Heart right ventricle (tissue), 16 donors: ENCODE measurements around the gene APOL6. TPM values are rescaled to one million over a fixed set of nuclear protein-coding genes. Genes with fewer than 3 reads are reported as not detected.

Source experiments
- ATAC-seq, 8 donors: fragments of 200-7000 bp; cut with Tn5 transposase; one replicate each; pipeline ENCODE4 v1.9.1; 2020; ENCODE audit warnings: mild to moderate bottlenecking in 8 of 8, moderate library complexity in 8 of 8, moderate number of reproducible peaks in 1 of 8
- DNase-seq, 2 donors: peaks; one replicate each; pipeline ENCODE4 v3.0.0-alpha.2; 2020
- H3K27ac ChIP-seq, 10 donors: fragments of 200-600 bp; sonication (generic) in 2 of 10; one replicate each; pipeline versions ENCODE4 v1.5.0 to v1.8.0; 2020 to 2022; ENCODE audit warnings: mild to moderate bottlenecking in 3 of 10
- H3K27me3 ChIP-seq, 7 donors: fragments of 200-600 bp; one replicate each; pipeline ENCODE4 v1.8.0; 2021 to 2022; ENCODE audit warnings: mild to moderate bottlenecking in 2 of 7
- H3K36me3 ChIP-seq, 9 donors: fragments of 200-600 bp; sonication (generic) in 1 of 9; one replicate each; pipeline versions ENCODE4 v1.5.0 to v1.8.0; 2020 to 2022; ENCODE audit warnings: mild to moderate bottlenecking in 2 of 9
- H3K4me1 ChIP-seq, 9 donors: fragments of 200-600 bp; sonication (generic) in 1 of 9; one replicate each; pipeline versions ENCODE4 v1.5.0 to v1.8.0; 2020 to 2022; ENCODE audit warnings: mild to moderate bottlenecking in 4 of 9
- H3K4me3 ChIP-seq, 10 donors: fragments of 200-600 bp; sonication (generic) in 2 of 10; one replicate each; pipeline versions ENCODE4 v1.5.0 to v1.8.0; 2020 to 2022; ENCODE audit warnings: mild to moderate bottlenecking in 7 of 10, moderate library complexity in 2 of 10
- H3K9me3 ChIP-seq, 11 donors: fragments of 200-600 bp in 10 of 11; sonication (generic) in 2 of 11; one replicate each; pipeline versions ENCODE4 v1.5.0 to v1.8.0; 2013 to 2022; ENCODE audit warnings: mild to moderate bottlenecking in 2 of 11, control low read depth in 1 of 11, moderate library complexity in 1 of 11
- WGBS, 2 donors: extraction: QIAGEN DNeasy Blood & Tissue Kit; methylation state at CpG; one replicate each; pipeline ENCODE4 v1.1.7; 2013; ENCODE audit warnings: inconsistent platforms in 1 of 2; 5-methylcytosine and 5-hydroxymethylcytosine counted together
- intact Hi-C, 10 donors: fragments of 100-400 bp; cut with DNase I; formaldehyde crosslinking; loops; one replicate each; pipeline versions ENCODE4 v1.11.1 to v1.14.2; 2022
- polyA plus RNA-seq, 2 donors: library from polyadenylated mRNA; stranded (reverse); fragments of 200-250 nt; gene quantifications; one replicate each; pipeline ENCODE4 v1.2.3, GENCODE V29; 2013
- total RNA-seq, 10 donors: library from RNA; stranded (reverse); fragmentation: NEBNext Ultra II Directional in 3 of 10; extraction: Animal tissue kit (Norgen Biotek cat#: 25700) in 3 of 10; gene quantifications; one replicate each; pipeline versions ENCODE4 v1.2.1 to v1.2.4, GENCODE V29; 2021 to 2023
- TF ChIP-seq, protein P1 (sequence below), 9 donors: fragments of 200-600 bp; sonication (generic) in 2 of 9; IDR thresholded peaks; one replicate each; pipeline versions ENCODE4 v1.5.0 to v1.8.0; 2021 to 2022; ENCODE audit warnings: antibody characterized with exemption in 9 of 9, mild to moderate bottlenecking in 5 of 9, moderate library complexity in 1 of 9
- donor health status: Arrhythmogenic right ventricular cardiomyopathy.
- donor health status: ischemic (EF 13 %, LVEDD 7.1; RV severe dilation, severe dysfunction).
- donor health status: healthy with polysubstance abuse.
- donor health status: DM: no; HTN: yes; CAD: no.
- donor health status: DM: no; HTN: no; CAD: no.
- donor health status: ischemic (EF 25% LVEDD 6.9; RV normal size, moderate dysfunction).
- donor health status: ischemic (EF 25% LVEDD 5.7; RV mildly dilated, moderate dysfunction).
- donor health status: healthy.
- donor health status: DM: yes; HTN: yes; CAD: no.
- donor health status: Ischemic cardiomyopathy.
- donor health status: ischemic (EF 35%, LVEDD 5.7; RV mildly dilated, moderate dysfunction).
- donor health status: nonischemic (EF 11% LVEDD 7.7; RV severe dilation, severe dysfunction).
- donor health status: DM: yes; HTN: yes; CAD: no.
- donor health status: PGD.
- donor health status: ischemic (EF 29% LVEDD 5.4; RV normal size, mild dysfunction).
- donor health status: nonischemic (EF 23%, LVEDD 6.1; RV moderate dilation, normal function).

Gene APOL6
- total and polyA plus RNA-seq, 12 donors: 1.7 to 51.9 (median 7.6) TPM

DNA sequence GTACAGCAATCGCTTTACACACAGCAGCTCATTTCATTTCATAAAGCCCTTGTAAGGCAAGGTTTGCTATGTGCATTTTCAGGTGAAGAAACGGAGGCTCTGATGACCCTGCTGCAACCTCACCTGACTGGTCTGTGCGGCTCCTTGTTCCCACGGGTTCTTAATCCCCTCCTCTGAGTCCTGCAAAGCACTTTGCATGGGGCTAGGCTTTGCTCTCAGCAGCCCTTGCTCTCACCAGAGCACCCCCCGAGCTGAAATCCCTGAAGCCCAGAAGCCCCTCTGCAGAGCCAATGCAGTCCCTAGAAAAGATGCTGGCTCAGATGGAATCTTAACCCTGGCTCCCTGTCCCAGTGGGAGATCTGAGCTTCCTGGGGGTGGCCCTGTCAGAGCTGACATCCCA lies 11.0 kb upstream of the APOL6 start:
- intact Hi-C loops: loop anchor here in 5 of 10 donors (5.0 to 10.0 kb wide), 5 partner anchors 98 to 288 kb away; no protein-coding TSS in a partner anchor
- H3K27me3 ChIP-seq: no peaks in the 10 kb centered on the region
- no peak for DNase-seq
- 86% methylated on average over 5 of the region's 5 CpGs for WGBS, 2 donors
- no peak overlapping the region for H3K4me3 ChIP-seq
- H3K9me3 ChIP-seq: no peaks in the 10 kb centered on the region
- ATAC-seq: no peak
- peak overlapping the region in 8 of 10 donors; percentile 74 to 91 (median 84) for H3K27ac ChIP-seq
- H3K36me3 ChIP-seq: no peaks in the 10 kb centered on the region
- peaks cover 9 to 55% (median 33%) of the 10 kb centered on the region in 9 donors for H3K4me1 ChIP-seq
- TF ChIP-seq, protein P1, sequence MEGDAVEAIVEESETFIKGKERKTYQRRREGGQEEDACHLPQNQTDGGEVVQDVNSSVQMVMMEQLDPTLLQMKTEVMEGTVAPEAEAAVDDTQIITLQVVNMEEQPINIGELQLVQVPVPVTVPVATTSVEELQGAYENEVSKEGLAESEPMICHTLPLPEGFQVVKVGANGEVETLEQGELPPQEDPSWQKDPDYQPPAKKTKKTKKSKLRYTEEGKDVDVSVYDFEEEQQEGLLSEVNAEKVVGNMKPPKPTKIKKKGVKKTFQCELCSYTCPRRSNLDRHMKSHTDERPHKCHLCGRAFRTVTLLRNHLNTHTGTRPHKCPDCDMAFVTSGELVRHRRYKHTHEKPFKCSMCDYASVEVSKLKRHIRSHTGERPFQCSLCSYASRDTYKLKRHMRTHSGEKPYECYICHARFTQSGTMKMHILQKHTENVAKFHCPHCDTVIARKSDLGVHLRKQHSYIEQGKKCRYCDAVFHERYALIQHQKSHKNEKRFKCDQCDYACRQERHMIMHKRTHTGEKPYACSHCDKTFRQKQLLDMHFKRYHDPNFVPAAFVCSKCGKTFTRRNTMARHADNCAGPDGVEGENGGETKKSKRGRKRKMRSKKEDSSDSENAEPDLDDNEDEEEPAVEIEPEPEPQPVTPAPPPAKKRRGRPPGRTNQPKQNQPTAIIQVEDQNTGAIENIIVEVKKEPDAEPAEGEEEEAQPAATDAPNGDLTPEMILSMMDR (IDR thresholded peaks at IDR 0.05): no peak

DNA sequence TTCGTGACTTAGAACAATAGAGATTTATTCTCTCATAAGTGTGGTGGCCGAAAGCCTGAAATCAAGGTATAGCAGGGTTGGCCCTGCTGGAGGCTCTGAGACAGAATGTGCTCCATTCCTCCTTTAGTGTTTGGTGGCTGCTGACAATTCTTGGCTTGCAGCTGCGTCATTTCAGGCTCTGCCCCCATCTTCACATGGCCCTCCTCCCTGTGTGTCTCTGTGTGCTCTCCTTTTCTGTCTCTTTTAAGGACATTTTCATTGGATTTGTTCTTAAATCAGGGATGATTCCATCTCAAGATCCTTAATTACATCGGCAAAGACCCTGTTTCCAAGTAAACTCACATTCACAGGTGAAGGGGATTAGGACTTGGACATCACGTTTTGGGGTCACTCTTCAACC lies 10.2 kb upstream of the APOL6 start:
- DNase-seq (no peak), ATAC-seq (peak in 6 of 8 donors; percentile 21 to 68 (median 52))
- Histone ChIP-seq H3K36me3 (no peaks in the 10 kb centered on the region), H3K9me3 (no peaks in the 10 kb centered on the region), H3K4me1 (peaks cover 13 to 62% (median 35%) of the 10 kb centered on the region in 9 donors), H3K27me3 (no peaks in the 10 kb centered on the region), H3K4me3 (peak overlapping the region in 3 of 10 donors; percentile 6 to 18 (median 17)), H3K27ac (peak overlapping the region; percentile 74 to 91 (median 85))
- intact Hi-C loops: loop anchor here in 6 of 10 donors (1.0 to 10.0 kb wide), 6 partner anchors 10 to 287 kb away; partner anchors contain the start of gene APOL6 (in 1 of the 6)
- 34 to 35% methylated on average over 5 of the region's 5 CpGs for WGBS, 2 donors
- TF ChIP-seq, protein P1 (IDR thresholded peaks at IDR 0.05): no peak

DNA sequence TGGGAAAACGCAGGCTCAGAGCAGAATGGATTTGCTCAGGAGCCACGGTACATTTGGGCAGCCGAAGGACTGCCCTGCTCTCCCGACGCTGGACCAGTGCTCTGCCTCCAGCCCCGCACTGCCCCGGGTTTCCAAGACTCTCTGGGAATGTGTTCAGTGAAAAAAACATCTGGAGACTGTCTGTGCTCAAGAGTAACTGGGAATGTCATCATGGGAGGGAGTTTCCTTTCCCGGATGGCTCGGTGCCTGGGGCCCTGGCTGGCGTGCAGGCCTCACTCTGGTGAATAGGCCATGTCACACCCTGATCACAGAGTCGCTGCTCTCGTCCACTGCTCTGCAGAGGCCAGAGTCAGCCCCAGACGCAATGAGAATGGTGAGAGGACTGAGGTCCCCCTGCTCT lies 9.8 kb upstream of the APOL6 start:
- H3K27me3 ChIP-seq: no peaks in the 10 kb centered on the region
- peak overlapping the region; percentile 74 to 91 (median 85) for H3K27ac ChIP-seq
- TF ChIP-seq, protein P1 (IDR thresholded peaks at IDR 0.05): no peak
- peak overlapping the region in 3 of 10 donors; percentile 6 to 18 (median 17) for H3K4me3 ChIP-seq
- WGBS, 2 donors: 8 to 12% methylated on average over 13 of the region's 13 CpGs
- intact Hi-C loops: loop anchor here in 6 of 10 donors (1.0 to 10.0 kb wide), 6 partner anchors 10 to 286 kb away; partner anchors contain the start of gene APOL6 (in 1 of the 6)
- ATAC-seq (peak; percentile 94 to 98 (median 97)), DNase-seq (peak; percentile 93)
- H3K9me3 ChIP-seq: no peaks in the 10 kb centered on the region
- H3K4me1 ChIP-seq: peaks cover 13 to 63% (median 35%) of the 10 kb centered on the region in 9 donors
- H3K36me3 ChIP-seq: no peaks in the 10 kb centered on the region

DNA sequence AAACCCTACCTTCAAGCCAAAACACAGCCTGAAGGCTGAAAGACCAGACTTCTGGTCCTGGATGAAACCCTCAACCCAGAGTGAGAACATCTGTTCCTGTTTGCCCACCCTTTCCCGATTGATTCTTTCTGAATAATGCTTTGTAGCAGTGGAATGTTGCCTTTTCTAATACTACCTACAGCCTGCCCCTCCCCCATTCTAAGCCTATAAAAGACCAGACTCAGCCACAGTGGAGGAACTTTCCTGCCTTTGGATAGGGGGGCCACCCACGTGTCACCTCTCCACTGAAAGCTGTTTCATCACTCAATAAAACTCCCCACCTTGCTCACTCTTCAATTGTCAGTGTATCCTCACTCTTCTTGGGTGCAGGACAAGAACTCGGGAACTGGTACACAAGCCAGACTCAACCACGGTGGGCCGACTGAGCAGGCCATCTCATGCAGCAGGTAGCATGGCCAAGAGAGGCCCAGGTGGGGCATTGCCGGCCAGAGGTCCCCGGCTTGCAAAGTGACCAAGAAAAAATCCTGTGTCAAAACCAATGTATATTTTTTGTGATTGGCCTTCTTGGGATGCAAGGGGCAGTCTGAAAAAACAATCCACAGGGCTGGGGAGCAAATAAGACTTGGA lies 6.6 kb upstream of the APOL6 start:
- 90 to 94% methylated on average over 7 of the region's 7 CpGs for whole genome bisulfite sequencing, 2 donors
- ATAC-seq (no peak), DNase-seq (no peak)
- Histone ChIP-seq H3K9me3 (no peaks in the 10 kb centered on the region), H3K27ac (no peak overlapping the region), H3K4me3 (no peak overlapping the region), H3K4me1 (peaks cover 16 to 71% (median 36%) of the 10 kb centered on the region in 9 donors), H3K36me3 (no peaks in the 10 kb centered on the region), H3K27me3 (no peaks in the 10 kb centered on the region)
- intact Hi-C loops: loop anchor here in 1 of 10 donors (5.0 kb wide), 1 partner anchor 106 kb away; no protein-coding TSS in a partner anchor
- TF ChIP-seq, protein P1 (IDR thresholded peaks at IDR 0.05): no peak
